ENCODE measurements around the gene FADS6.

- TF ChIP-seq CTCF (conservative IDR thresholded peaks at IDR 0.05; ENCODE audit: low read length), result no peak
- TF ChIP-seq EZH2phosphoT487 (IDR thresholded peaks at IDR 0.05; ENCODE audit: borderline replicate concordance), result no peak
These were observed 17.3 kb downstream of the FADS6 start for GRCh38 chr17:74875977-74876593.

Data from Loucy (cell line).